NCI-H524 (cell line): Measurements from ENCODE around the gene GHR.
"Not testable (repeated sequence)": the region's sequence is repeated elsewhere in the genome, so short reads cannot be mapped to it uniquely, and the experiment has no call there.

ENCODE experiments used
- DNase-seq, 2 experiments: peaks; one replicate each; lab custom pipeline; 2025; lab: John Stamatoyannopoulos, UW

Gene GHR

DNA sequence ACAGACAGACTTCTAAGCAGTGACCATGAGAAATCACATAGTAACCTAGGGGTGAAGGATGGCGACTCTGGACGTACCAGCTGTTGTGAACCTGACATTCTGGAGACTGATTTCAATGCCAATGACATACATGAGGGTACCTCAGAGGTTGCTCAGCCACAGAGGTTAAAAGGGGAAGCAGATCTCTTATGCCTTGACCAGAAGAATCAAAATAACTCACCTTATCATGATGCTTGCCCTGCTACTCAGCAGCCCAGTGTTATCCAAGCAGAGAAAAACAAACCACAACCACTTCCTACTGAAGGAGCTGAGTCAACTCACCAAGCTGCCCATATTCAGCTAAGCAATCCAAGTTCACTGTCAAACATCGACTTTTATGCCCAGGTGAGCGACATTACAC is 295.4 kb downstream of the GHR start:
- DNase-seq: no peak

DNA sequence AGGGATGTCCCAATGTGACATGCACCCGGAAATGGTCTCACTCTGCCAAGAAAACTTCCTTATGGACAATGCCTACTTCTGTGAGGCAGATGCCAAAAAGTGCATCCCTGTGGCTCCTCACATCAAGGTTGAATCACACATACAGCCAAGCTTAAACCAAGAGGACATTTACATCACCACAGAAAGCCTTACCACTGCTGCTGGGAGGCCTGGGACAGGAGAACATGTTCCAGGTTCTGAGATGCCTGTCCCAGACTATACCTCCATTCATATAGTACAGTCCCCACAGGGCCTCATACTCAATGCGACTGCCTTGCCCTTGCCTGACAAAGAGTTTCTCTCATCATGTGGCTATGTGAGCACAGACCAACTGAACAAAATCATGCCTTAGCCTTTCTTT is 295.8 kb downstream of the GHR start:
- DNase-seq: no peak

- DNase-seq: peak in 1 of 2 experiments; percentile 13
Observed at GRCh38 chr5:42720251-42720650, 297.0 kb downstream of the GHR start.

DNA sequence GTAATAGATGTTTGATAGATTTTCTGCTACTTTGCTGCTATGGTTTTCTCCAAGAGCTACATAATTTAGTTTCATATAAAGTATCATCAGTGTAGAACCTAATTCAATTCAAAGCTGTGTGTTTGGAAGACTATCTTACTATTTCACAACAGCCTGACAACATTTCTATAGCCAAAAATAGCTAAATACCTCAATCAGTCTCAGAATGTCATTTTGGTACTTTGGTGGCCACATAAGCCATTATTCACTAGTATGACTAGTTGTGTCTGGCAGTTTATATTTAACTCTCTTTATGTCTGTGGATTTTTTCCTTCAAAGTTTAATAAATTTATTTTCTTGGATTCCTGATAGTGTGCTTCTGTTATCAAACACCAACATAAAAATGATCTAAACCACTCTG is 298.2 kb downstream of the GHR start:
- no peak for DNase-seq

DNA sequence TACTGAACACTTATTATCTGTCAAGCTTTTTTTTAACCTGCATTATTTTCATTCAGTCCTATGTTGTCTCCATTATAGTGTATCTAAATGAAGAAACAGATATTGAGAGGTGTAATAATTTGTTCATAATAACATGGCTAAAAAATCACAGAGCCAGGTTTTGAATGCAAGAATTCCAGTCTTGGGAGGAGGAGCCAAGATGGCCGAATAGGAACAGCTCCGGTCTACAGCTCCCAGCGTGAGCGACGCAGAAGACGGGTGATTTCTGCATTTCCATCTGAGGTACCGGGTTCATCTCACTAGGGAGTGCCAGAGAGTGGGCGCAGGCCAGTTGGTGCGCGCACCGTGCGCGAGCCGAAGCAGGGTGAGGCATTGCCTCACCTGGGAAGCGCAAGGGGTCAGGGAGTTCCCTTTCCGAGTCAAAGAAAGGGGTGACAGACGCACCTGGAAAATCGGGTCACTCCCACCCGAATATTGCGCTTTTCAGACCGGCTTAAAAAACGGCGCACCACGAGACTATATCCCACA is 311.4 kb downstream of the GHR start:
- DNase-seq: not testable (repeated sequence)

- no peak for DNase-seq
Observed at GRCh38 chr5:42740920-42741319, 317.7 kb downstream of the GHR start.

GRCh38 chr5:42745426-42745825 is 322.2 kb downstream of the GHR start:
- no peak for DNase-seq

DNA sequence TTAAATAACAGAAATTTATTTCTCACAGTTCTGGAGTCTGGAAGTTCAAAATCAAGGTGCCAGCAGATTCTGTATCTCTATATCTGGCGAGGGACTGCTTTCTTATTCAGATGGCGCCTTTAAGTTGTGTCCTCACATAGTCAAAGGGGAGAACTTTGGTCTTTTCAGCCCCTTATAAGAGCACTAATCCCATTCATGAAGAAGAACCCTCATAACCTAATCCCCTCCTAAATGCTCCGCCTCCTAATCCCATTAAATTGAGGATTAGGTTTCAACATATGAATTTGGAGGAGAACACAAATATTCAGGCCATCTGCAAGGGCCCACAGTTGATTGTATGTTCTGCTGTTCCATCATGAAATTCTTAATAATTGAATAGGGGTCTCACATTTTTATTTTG is 322.6 kb downstream of the GHR start:
- peak; percentile 77 to 85 for DNase-seq

DNA sequence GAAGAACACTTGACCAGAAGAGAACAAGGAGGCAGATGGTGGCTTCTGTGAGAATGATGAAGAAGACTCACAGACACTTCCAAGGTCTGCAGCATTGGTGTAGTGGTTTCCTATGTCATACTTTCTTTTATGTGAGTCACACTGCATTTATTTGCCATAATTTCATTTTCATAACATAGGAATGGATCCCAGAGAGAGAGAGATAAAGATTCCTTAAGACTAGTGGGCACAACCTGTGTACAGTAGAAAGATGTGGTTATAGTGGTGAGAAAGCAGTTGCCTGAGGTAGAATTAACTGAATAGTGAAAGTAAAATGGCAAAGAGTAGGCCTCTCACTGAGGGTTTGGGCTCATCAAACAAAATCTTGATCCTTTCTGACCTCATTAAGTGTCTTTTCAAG is 325.8 kb downstream of the GHR start:
- no peak for DNase-seq

GRCh38 chr5:42750507-42750906 is 327.3 kb downstream of the GHR start:
- no peak for DNase-seq

- DNase-seq: no peak
Observed at GRCh38 chr5:42751044-42751443, 327.8 kb downstream of the GHR start.

DNA sequence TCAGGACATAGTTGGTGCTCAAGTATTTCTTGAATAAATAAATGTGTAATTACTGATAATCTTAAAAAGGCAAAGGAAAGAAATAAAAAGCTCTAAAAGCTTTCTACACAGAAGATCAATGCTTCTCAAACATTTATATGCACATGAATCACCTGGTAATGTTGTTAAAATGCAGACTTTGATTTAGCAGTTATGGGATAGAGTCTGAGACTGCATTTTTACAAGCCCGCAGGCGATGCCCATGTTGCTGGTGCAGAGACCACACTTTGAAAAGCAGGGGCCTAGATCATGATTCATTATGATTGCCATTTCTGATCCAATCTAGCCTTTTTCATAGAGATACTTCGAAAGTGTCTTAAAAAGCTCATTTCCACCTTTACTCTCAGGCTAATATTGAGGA is 329.9 kb downstream of the GHR start:
- no peak for DNase-seq

GRCh38 chr5:42756606-42757601 is 333.7 kb downstream of the GHR start, which contains the start of gene CCDC152:
CCDC152 (plus strand) TSS chr5:42756818; CDS start chr5:42759122, 2,304 bp downstream.
- no peak for DNase-seq

GRCh38 chr5:42759456-42759855 is 336.2 kb downstream of the GHR start:
- no peak for DNase-seq

GRCh38 chr5:42760426-42760825 is 337.2 kb downstream of the GHR start:
- no peak for DNase-seq

DNA sequence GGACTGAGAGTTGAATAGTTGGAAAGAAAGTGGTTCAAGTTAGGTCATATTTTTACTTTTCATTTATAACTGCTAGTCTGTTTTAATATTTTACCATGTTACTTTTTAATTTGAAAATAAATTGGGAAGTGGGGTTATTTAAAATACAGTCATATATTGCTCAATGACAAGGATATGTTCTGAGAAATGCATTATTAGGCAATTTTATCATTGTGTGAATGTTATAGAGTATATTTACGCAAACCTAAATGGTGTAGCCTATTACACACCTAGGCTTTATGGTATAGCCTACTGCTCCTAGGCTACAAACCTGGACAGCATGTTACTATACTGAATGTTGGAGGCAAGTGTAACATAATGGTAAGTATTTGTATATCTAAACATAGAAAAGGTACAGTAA is 338.6 kb downstream of the GHR start:
- no peak for DNase-seq

DNA sequence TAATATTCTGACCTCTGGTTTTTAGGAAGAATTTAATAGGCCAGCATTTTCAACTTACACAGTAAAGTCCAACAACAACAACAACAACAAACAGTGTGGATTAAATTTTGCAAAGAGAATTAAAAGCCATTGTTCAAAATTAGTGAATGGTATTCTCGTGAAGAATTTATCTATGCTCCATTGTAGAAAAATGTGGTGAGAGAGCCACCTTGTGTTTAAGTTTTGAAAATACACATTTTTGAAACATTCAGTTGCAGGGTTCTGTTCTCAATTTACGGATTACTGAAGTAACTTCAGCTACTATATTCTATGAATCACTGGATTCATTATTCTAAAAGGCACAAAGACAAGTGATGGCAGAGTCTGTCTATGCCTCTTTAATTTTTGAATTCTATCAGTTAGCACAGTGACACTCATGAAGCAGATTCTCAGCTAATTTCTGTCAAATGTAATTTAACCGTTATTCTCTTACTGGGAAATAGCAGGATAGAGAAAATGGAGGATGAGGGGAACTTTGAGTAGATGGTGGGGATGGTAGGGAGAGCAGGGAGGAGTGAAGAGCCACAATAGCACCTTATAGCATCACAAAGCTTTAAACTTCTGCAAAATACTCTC is 344.4 kb downstream of the GHR start:
- DNase-seq: peak in 1 of 2 experiments; percentile 50

DNA sequence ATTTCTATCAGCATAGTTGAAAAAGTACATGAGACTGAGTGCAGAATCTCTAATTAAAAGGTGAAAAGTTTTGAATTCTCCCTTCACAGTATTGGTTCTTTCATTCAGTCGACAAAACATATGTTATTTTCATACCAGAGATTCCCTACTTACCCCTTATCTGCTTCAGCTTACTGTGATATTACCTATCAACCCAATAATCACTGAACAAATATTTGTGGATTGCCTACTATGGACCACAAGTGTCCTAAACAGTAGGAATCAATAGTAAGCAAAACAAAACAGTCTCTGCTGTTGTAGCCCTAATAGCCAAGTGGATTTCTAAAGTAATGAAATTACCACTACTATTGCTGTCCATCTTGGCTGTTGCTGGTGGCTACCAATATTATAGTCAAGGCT is 344.9 kb downstream of the GHR start:
- no peak for DNase-seq

DNA sequence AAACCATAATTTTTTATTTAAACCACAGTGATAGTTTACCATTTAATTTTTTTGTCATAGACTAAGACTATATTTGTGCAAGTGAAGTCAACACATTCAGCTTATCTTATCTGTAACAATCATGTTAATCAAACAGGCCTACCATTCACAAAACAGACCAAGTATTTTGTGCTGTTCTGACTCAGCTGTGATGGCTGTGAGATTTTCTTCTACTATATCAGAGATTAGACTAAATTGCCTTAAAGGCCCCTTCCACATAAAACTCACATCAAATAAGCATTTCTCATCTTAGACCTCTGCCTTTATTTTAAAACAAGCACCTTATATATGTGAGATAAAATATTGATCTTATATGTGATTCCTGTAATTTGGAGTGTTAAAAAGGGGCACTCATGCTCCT is 346.8 kb downstream of the GHR start:
- no peak for DNase-seq
